HFF-Myc (cell line): ENCODE measurements around the gene DBP.

ENCODE experiments used
- DNase-seq: peaks from one replicate; pipeline ENCODE4 v3.0.0-alpha.2; 2011; ENCODE audit warnings: low read depth; ENCODE audit errors: extremely low read depth
- H3K4me3 ChIP-seq: replicated peaks from 2 replicates; pipeline ENCODE4 v1.5.1; 2011; ENCODE audit warnings: low read depth, mild to moderate bottlenecking, control low read depth, low read length
- CTCF ChIP-seq: IDR thresholded peaks from 2 replicates; pipeline ENCODE4 v1.5.1; 2012; ENCODE audit warnings: mild to moderate bottlenecking, low read depth, low read length, control low read depth; ENCODE audit errors: missing control alignments

Gene DBP

DNA sequence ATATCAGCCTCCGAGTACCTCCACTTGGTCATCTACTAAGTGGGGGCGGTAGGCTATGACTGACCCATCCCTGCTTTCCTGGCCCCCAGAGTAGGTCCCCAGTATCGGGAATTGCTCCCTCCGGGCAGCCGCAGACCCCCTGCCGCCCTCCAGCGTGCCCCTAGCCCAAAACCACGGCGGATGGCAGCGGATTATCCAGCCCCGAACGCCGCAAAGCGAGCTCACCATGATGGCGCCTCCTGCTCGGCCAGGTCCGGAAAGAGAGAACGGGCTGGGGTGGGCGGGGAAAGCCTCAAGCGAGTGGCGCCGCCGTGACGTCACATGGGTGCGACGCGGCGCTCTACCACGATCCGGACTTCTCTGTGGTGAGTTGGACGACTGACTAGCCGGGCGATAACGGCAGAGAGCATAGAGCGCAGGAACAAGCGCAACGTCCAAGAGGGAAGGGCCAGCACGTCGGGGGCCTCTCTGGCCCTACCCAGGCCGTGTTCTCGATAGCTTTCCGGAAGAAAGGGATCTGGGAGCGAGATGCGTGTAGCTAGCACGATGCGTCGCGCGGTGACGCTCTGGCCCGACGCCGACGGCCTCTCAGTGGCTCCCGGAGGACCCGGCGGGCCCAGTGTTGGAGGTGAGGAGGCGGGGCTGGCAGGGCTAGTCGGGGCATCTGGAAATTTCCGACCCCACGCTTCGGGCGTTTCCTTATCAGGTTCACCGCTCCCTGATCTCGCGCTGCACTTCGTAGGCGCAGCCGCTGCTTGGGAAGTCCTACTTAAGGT lies 18.1 kb downstream of the DBP start, which contains the start of the genes RPL18 and SPHK2:
Gene RPL18 (minus strand): TSS at position 263 of the 776 bp plus-strand sequence. CDS start 35 bp downstream, at position 228.
Gene SPHK2 (plus strand): TSS at position 591 of the 776 bp plus-strand sequence. CDS start 1,009 bp downstream, outside the sequence.
- peak within 1 kb of the TSS; percentile 90 for H3K4me3 ChIP-seq
- DNase-seq: peak; percentile 99
- no peak for TF ChIP-seq CTCF

GRCh38 chr19:48618278-48618915 lies 18.8 kb downstream of the DBP start:
- DNase-seq: no peak
- peak overlapping the region; percentile 90 for H3K4me3 ChIP-seq
- TF ChIP-seq CTCF: no peak

GRCh38 chr19:48617146-48617937 lies 19.8 kb downstream of the DBP start:
- TF ChIP-seq CTCF: no peak
- peak overlapping the region; percentile 90 for H3K4me3 ChIP-seq
- DNase-seq: no peak

- H3K4me3 ChIP-seq: peak overlapping the region; percentile 90
- no peak for DNase-seq
- no peak for TF ChIP-seq CTCF
Measured at GRCh38 chr19:48616491-48617056, 20.6 kb downstream of the DBP start.

GRCh38 chr19:48616041-48616436 lies 21.1 kb downstream of the DBP start:
- no peak for TF ChIP-seq CTCF
- no peak for DNase-seq
- H3K4me3 ChIP-seq: peak overlapping the region; percentile 90
